B cell (primary cell): ENCODE results near the gene LCN12. TPM values are rescaled to one million over a fixed set of nuclear protein-coding genes. Genes with fewer than 3 reads are reported as not detected.

Source experiments
- ATAC-seq: fragments of 200-7000 bp; cut with Tn5 transposase; one replicate; pipeline ENCODE4 v1.10.0; 2021; ENCODE audit warnings: low read depth, mild to moderate bottlenecking, moderate number of reproducible peaks, moderate library complexity
- CTCF ChIA-PET: fragments of 350-600 bp; sonication (Branson Sonifier 250); formaldehyde crosslinking; loops from one replicate; lab custom pipeline; 2021; ENCODE audit warnings: antibody characterized with exemption, inconsistent platforms; lab: Charles Lee
- POLR2A ChIA-PET: fragments of 350-600 bp; sonication (Branson Sonifier 250); formaldehyde crosslinking; loops from one replicate; lab custom pipeline; 2021; ENCODE audit warnings: antibody characterized with exemption; lab: Charles Lee
- DNase-seq: peaks from one replicate; pipeline ENCODE4 v3.0.0; 2013
- H2AFZ ChIP-seq: 2 replicates; pipeline ENCODE4 v1.6.1; 2012; ENCODE audit warnings: mild to moderate bottlenecking, low read depth, low read length; ENCODE audit not compliant: insufficient read depth, poor library complexity, severe bottlenecking
- H3K27ac ChIP-seq, 2 donors: 1 replicate in 1 of 2; 2 replicates in 1 of 2; pipeline ENCODE4 v1.5.1; 2012 to 2013; ENCODE audit warnings: low read length in 2 of 2, mild to moderate bottlenecking in 2 of 2, moderate library complexity in 1 of 2
- H3K27me3 ChIP-seq, 4 experiments: fragments of 200-600 bp in 1 of 4; sonication (generic) in 1 of 4; replicated peaks in 1 of 4; 1 replicate in 2 of 4; 2 replicates in 2 of 4; pipeline versions ENCODE4 v1.6.1 to v1.7.0; 2013 to 2016; ENCODE audit warnings: low read length in 3 of 4, mild to moderate bottlenecking in 2 of 4, mixed read lengths in 1 of 4, moderate library complexity in 1 of 4; ENCODE audit not compliant: insufficient read depth in 4 of 4, control insufficient read depth in 3 of 4; ENCODE audit errors: control extremely low read depth in 1 of 4
- H3K36me3 ChIP-seq, 2 experiments: replicated peaks in 1 of 2; 1 replicate in 1 of 2; 2 replicates in 1 of 2; pipeline versions ENCODE4 v1.6.1 to v1.7.1; 2013; ENCODE audit warnings: low read length in 1 of 2; ENCODE audit not compliant: insufficient read depth in 2 of 2, control insufficient read depth in 1 of 2; ENCODE audit errors: control extremely low read depth in 1 of 2, extremely low read depth in 1 of 2
- H3K4me1 ChIP-seq, 2 donors: fragments of 200-600 bp in 1 of 2; sonication (generic) in 1 of 2; 1 replicate in 1 of 2; 2 replicates in 1 of 2; pipeline versions ENCODE4 v1.5.1 to v1.6.1; 2013 to 2017; ENCODE audit warnings: low read length in 2 of 2; ENCODE audit not compliant: control insufficient read depth in 2 of 2, insufficient read depth in 2 of 2
- H3K4me2 ChIP-seq: replicated peaks from 2 replicates; pipeline ENCODE3; 2012; ENCODE audit warnings: mild to moderate bottlenecking, low read depth, low read length; ENCODE audit not compliant: poor library complexity, severe bottlenecking
- H3K4me3 ChIP-seq, 5 experiments: fragments of 200-600 bp in 1 of 5; sonication (generic) in 1 of 5; 1 replicate in 3 of 5; 2 replicates in 2 of 5; pipeline versions ENCODE4 v1.5.1 to v1.7.0; 2011 to 2016; ENCODE audit warnings: low read length in 4 of 5, mild to moderate bottlenecking in 4 of 5, low read depth in 2 of 5, control low read depth in 1 of 5, moderate library complexity in 1 of 5; ENCODE audit not compliant: insufficient read depth in 1 of 5; ENCODE audit errors: control extremely low read depth in 1 of 5, extremely low read depth in 1 of 5
- H3K79me2 ChIP-seq: fragments of 200-600 bp; sonication (generic); one replicate; pipeline ENCODE4 v1.6.0; 2016; ENCODE audit warnings: low read length; ENCODE audit not compliant: control insufficient read depth, insufficient read depth
- H3K9ac ChIP-seq: fragments of 200-600 bp; sonication (generic); 2 replicates; pipeline ENCODE4 v1.6.1; 2017; ENCODE audit warnings: mild to moderate bottlenecking, low read length, moderate library complexity
- H3K9me3 ChIP-seq, 3 donors: one replicate each; pipeline versions ENCODE4 v1.6.1 to v1.7.1; 2013; ENCODE audit warnings: low read length in 2 of 3; ENCODE audit not compliant: control insufficient read depth in 2 of 3, insufficient read depth in 1 of 3; ENCODE audit errors: control extremely low read depth in 1 of 3
- H4K20me1 ChIP-seq: 2 replicates; pipeline ENCODE4 v1.6.0; 2012; ENCODE audit warnings: mild to moderate bottlenecking, low read length; ENCODE audit not compliant: insufficient read depth, control insufficient read depth, poor library complexity, severe bottlenecking
- H3K27ac Mint-ChIP-seq: one replicate; pipeline ENCODE4 v1.8.0; 2021; ENCODE audit warnings: mixed read lengths
- H3K27me3 Mint-ChIP-seq: one replicate; pipeline ENCODE4 v1.8.0; 2021; ENCODE audit warnings: mixed read lengths
- H3K4me1 Mint-ChIP-seq: one replicate; pipeline ENCODE4 v1.8.0; 2021; ENCODE audit warnings: mixed read lengths
- H3K4me3 Mint-ChIP-seq: one replicate; pipeline ENCODE4 v1.8.0; 2021; ENCODE audit warnings: mixed read lengths
- H3K9me3 Mint-ChIP-seq: one replicate; pipeline ENCODE4 v1.8.0; 2022; ENCODE audit warnings: mixed read lengths; ENCODE audit not compliant: insufficient read depth
- CTCF ChIP-seq: fragments of 200-600 bp; IDR thresholded peaks from one replicate; pipeline ENCODE4 v1.8.0; 2022; ENCODE audit warnings: antibody characterized with exemption, mild to moderate bottlenecking
- EZH2 ChIP-seq: IDR thresholded peaks from 2 replicates; pipeline ENCODE4 v1.6.1; 2012; ENCODE audit warnings: borderline replicate concordance, low read depth, mild to moderate bottlenecking, moderate library complexity, low read length; ENCODE audit not compliant: insufficient read depth, poor library complexity, severe bottlenecking
- WGBS: methylation state at CpG from one replicate; pipeline ENCODE4 v1.1.5; 2013; ENCODE audit warnings: missing lambda C conversion rate; ENCODE audit not compliant: insufficient coverage; 5-methylcytosine and 5-hydroxymethylcytosine counted together
- intact Hi-C: fragments of 100-400 bp; cut with micrococcal nuclease; formaldehyde crosslinking; loops from one replicate; pipeline ENCODE4 v1.10.0; 2022
- polyA plus RNA-seq: library from polyadenylated mRNA; depleted of rRNA; stranded (reverse); fragments of >200 nt; gene quantifications from 2 replicates; pipeline ENCODE4 v1.2.3, GENCODE V29; 2012
- total RNA-seq, 2 donors: library from RNA; stranded (reverse); fragments of 120-200 nt in 1 of 2; gene quantifications; 1 replicate in 1 of 2; 2 replicates in 1 of 2; pipeline versions ENCODE4 v1.2.3 to v1.2.4, GENCODE V29; 2013 to 2022

The LCN12 gene
- total and polyA plus RNA-seq, 2 donors (not counting 1 experiment from before 2014, with no cell fraction given): 2.4 to 2.6 TPM

GRCh38 chr9:136962163-136962562 lies 10.1 kb downstream of the LCN12 start:
- no peaks in the 10 kb centered on the region for H4K20me1 ChIP-seq
- CTCF ChIA-PET: interaction anchor here (0.8 kb wide), 1 partner anchor 70 kb away, joined by 3 read pairs; the partner anchor contains the start of gene FUT7
- H3K4me2 ChIP-seq: no peak overlapping the region
- H3K4me3 ChIP-seq: no peak overlapping the region
- H3K4me1 Mint-ChIP-seq: peaks cover 11% of the 10 kb centered on the region
- H3K79me2 ChIP-seq: no peaks in the 10 kb centered on the region
- H3K27ac Mint-ChIP-seq: no peak overlapping the region
- H3K9me3 ChIP-seq: peaks cover 0 to 2% (median 0%) of the 10 kb centered on the region in 3 donors
- intact Hi-C loops: no loop called here
- POLR2A ChIA-PET: no interaction called here
- no peak overlapping the region for H3K27ac ChIP-seq
- TF ChIP-seq CTCF: no peak
- TF ChIP-seq EZH2: no peak
- no peaks in the 10 kb centered on the region for H3K36me3 ChIP-seq
- no peak for ATAC-seq
- 95% methylated on average over 7 of the region's 9 CpGs for WGBS
- no peak overlapping the region for H2AFZ ChIP-seq
- no peak overlapping the region for H3K4me3 Mint-ChIP-seq
- peaks cover 5% of the 10 kb centered on the region for H3K27me3 Mint-ChIP-seq
- H3K27me3 ChIP-seq: peaks cover 0 to 7% (median under 1%) of the 10 kb centered on the region in 4 experiments
- peaks cover 5 to 10% of the 10 kb centered on the region in 2 donors for H3K4me1 ChIP-seq
- H3K9ac ChIP-seq: no peak overlapping the region
- DNase-seq: no peak
- no peaks in the 10 kb centered on the region for H3K9me3 Mint-ChIP-seq

GRCh38 chr9:136962701-136963248 lies 10.7 kb downstream of the LCN12 start:
- Mint-ChIP-seq H3K27me3 (peaks cover 5% of the 10 kb centered on the region), H3K4me1 (peaks cover 11% of the 10 kb centered on the region), H3K4me3 (no peak overlapping the region), H3K27ac (peak overlapping the region; percentile 61), H3K9me3 (no peaks in the 10 kb centered on the region)
- Histone ChIP-seq H3K4me2 (no peak overlapping the region), H3K4me3 (no peak overlapping the region), H4K20me1 (no peaks in the 10 kb centered on the region), H3K36me3 (no peaks in the 10 kb centered on the region), H3K9me3 (peaks cover 0 to 2% (median 0%) of the 10 kb centered on the region in 3 donors), H3K9ac (no peak overlapping the region), H3K4me1 (peaks cover 5 to 10% of the 10 kb centered on the region in 2 donors), H2AFZ (no peak overlapping the region), H3K27ac (no peak overlapping the region), H3K27me3 (peaks cover 0 to 7% (median under 1%) of the 10 kb centered on the region in 4 experiments), H3K79me2 (no peaks in the 10 kb centered on the region)
- WGBS: 82% methylated on average over 7 of the region's 11 CpGs
- intact Hi-C loops: no loop called here
- no peak for ATAC-seq
- TF ChIP-seq CTCF (no peak), EZH2 (no peak)
- POLR2A ChIA-PET: no interaction called here
- CTCF ChIA-PET: no interaction called here
- no peak for DNase-seq
